ENCODE measurements around the gene PRM3. TPM values are rescaled to one million over a fixed set of nuclear protein-coding genes. Genes with fewer than 3 reads are reported as not detected.

The PRM3 gene
- total RNA-seq, 2 experiments from 2014 or later = not detected

- POLR2A ChIA-PET = no interaction called here
- CTCF ChIA-PET (ENCODE audit: unreplicated experiment) = no interaction called here
- Histone ChIP-seq H2AFZ (ENCODE audit: low read length) (no peak overlapping the region), H3K9me3 (ENCODE audit: low read length) (peaks cover 2% of the 10 kb centered on the region; the same call in 1 of the 2 replicates), H4K20me1 (ENCODE audit: insufficient read depth, low read length) (no peaks in the 10 kb centered on the region), H3K4me1 (ENCODE audit: insufficient read depth, low read length, poor library complexity, severe bottlenecking) (peaks cover 57% of the 10 kb centered on the region), H3K79me2 (ENCODE audit: insufficient read depth, low read depth, low read length) (no peaks in the 10 kb centered on the region), H3K4me2 (ENCODE audit: low read length) (no peak overlapping the region), H3K27ac (ENCODE audit: low read depth, low read length, poor library complexity, severe bottlenecking) (no peak overlapping the region), H3K36me3 (ENCODE audit: insufficient read depth, low read length) (no peaks in the 10 kb centered on the region; the same call in 1 of the 2 replicates), H3K9me2 (ENCODE audit: insufficient read depth, low read length) (no peaks in the 10 kb centered on the region), H3K4me3 (ENCODE audit: low read depth, low read length, poor library complexity, severe bottlenecking) (no peak overlapping the region)
- TF ChIP-seq CTCF (conservative IDR thresholded peaks at IDR 0.05; ENCODE audit: low read length) (no peak), EZH2phosphoT487 (IDR thresholded peaks at IDR 0.05; ENCODE audit: borderline replicate concordance, low read depth, low read length) (no peak)
- no TSS peak for BruUV-seq (replicated peaks)
- intact Hi-C loops (cut with micrococcal nuclease; ENCODE audit: unreplicated experiment) = no loop called here
- DNase-seq (ENCODE audit: low spot score) = no peak
Measured at GRCh38 chr16:11321662-11322061, 48.2 kb upstream of the PRM3 start.

- DNase-seq (ENCODE audit: low spot score) = no peak
- CTCF ChIA-PET (ENCODE audit: unreplicated experiment) = no interaction called here
- Histone ChIP-seq H3K79me2 (ENCODE audit: insufficient read depth, low read depth, low read length) (no peaks in the 10 kb centered on the region), H4K20me1 (ENCODE audit: insufficient read depth, low read length) (no peaks in the 10 kb centered on the region), H3K36me3 (ENCODE audit: insufficient read depth, low read length) (no peaks in the 10 kb centered on the region), H3K9me3 (ENCODE audit: low read length) (no peaks in the 10 kb centered on the region), H3K4me1 (ENCODE audit: insufficient read depth, low read length, poor library complexity, severe bottlenecking) (peaks cover 51% of the 10 kb centered on the region), H3K4me2 (ENCODE audit: low read length) (peak overlapping the region; percentile 21; the same call in 1 of the 2 replicates), H3K27ac (ENCODE audit: low read depth, low read length, poor library complexity, severe bottlenecking) (no peak overlapping the region), H3K9me2 (ENCODE audit: insufficient read depth, low read length) (no peaks in the 10 kb centered on the region), H3K4me3 (ENCODE audit: low read depth, low read length, poor library complexity, severe bottlenecking) (no peak overlapping the region), H2AFZ (ENCODE audit: low read length) (no peak overlapping the region)
- BruUV-seq (replicated peaks) = no TSS peak
- TF ChIP-seq EZH2phosphoT487 (IDR thresholded peaks at IDR 0.05; ENCODE audit: borderline replicate concordance, low read depth, low read length) = no peak
- no peak for TF ChIP-seq CTCF (conservative IDR thresholded peaks at IDR 0.05; ENCODE audit: low read length)
- intact Hi-C loops (cut with micrococcal nuclease; ENCODE audit: unreplicated experiment) = no loop called here
- POLR2A ChIA-PET = interaction anchor here (0.9 kb wide), 1 partner anchor 36 kb away, joined by 4 read pairs; no protein-coding TSS in a partner anchor
Measured at GRCh38 chr16:11320170-11320569, 46.7 kb upstream of the PRM3 start.

GRCh38 chr16:11319529-11320146 is 46.2 kb upstream of the PRM3 start:
- CTCF ChIA-PET (ENCODE audit: unreplicated experiment) = no interaction called here

More at GRCh38 chr16:11319529-11320146, 46.2 kb upstream of the PRM3 start:
- Histone ChIP-seq H3K4me3 (ENCODE audit: low read depth, low read length, poor library complexity, severe bottlenecking) (no peak overlapping the region), H3K36me3 (ENCODE audit: insufficient read depth, low read length) (no peaks in the 10 kb centered on the region), H3K27ac (ENCODE audit: low read depth, low read length, poor library complexity, severe bottlenecking) (no peak overlapping the region), H3K4me2 (ENCODE audit: low read length) (peak overlapping the region; percentile 21; the same call in 1 of the 2 replicates), H4K20me1 (ENCODE audit: insufficient read depth, low read length) (no peaks in the 10 kb centered on the region), H3K79me2 (ENCODE audit: insufficient read depth, low read depth, low read length) (no peaks in the 10 kb centered on the region), H3K4me1 (ENCODE audit: insufficient read depth, low read length, poor library complexity, severe bottlenecking) (peaks cover 51% of the 10 kb centered on the region), H3K9me3 (ENCODE audit: low read length) (no peaks in the 10 kb centered on the region), H3K9me2 (ENCODE audit: insufficient read depth, low read length) (no peaks in the 10 kb centered on the region), H2AFZ (ENCODE audit: low read length) (no peak overlapping the region)
- no peak for TF ChIP-seq CTCF (conservative IDR thresholded peaks at IDR 0.05; ENCODE audit: low read length)
- no peak for TF ChIP-seq EZH2phosphoT487 (IDR thresholded peaks at IDR 0.05; ENCODE audit: borderline replicate concordance, low read depth, low read length)
- POLR2A ChIA-PET = interaction anchor here (0.5 to 1.1 kb wide), 4 partner anchors 18 to 68 kb away, joined by 3 to 5 read pairs (median 4); no protein-coding TSS in a partner anchor
- peak; percentile 57 for DNase-seq (ENCODE audit: low spot score)
- intact Hi-C loops (cut with micrococcal nuclease; ENCODE audit: unreplicated experiment) = no loop called here
- no TSS peak for BruUV-seq (replicated peaks)
